Measurements from ENCODE around the gene CCDC51. TPM values are rescaled to one million over a fixed set of nuclear protein-coding genes. Genes with fewer than 3 reads are reported as not detected.

Gene CCDC51
- total RNA-seq, 1 experiment from 2014 or later, result 29.3 TPM

DNA sequence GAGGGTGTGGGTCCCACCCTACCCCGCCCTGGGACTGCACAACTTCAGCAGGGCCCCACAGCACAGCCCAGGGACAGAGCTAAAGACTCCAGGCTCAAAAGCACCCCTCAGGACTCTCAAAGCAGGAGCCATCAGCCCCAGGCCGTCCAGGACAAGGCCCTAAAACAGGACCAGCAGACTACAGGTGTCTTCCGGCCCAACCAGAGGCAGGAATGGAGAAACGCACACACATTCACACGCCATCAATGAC is 32.7 kb upstream of the CCDC51 start:
- Histone ChIP-seq H3K9me3 (ENCODE audit: control insufficient read depth in 1 of 2, insufficient read depth in 1 of 2, low read depth in 1 of 2, low read length in 2 of 2) (no peaks in the 10 kb centered on the region), H3K9me2 (ENCODE audit: insufficient read depth) (no peaks in the 10 kb centered on the region), H4K20me1 (ENCODE audit: insufficient read depth) (no peaks in the 10 kb centered on the region), H3K4me3 (replicated peaks in 1 of 2; ENCODE audit: low read depth in 1 of 2, low read length in 2 of 2) (peak overlapping the region; percentile 65 to 91), H3K4me2 (ENCODE audit: low read length) (peak overlapping the region; percentile 79), H3K27me3 (ENCODE audit: insufficient read depth, low read length) (no peaks in the 10 kb centered on the region), H3K36me3 (ENCODE audit: control insufficient read depth in 1 of 2, insufficient read depth in 2 of 2, low read length in 2 of 2) (no peaks in the 10 kb centered on the region), H3K27ac (ENCODE audit: low read depth, low read length) (peak overlapping the region; percentile 73), H3K4me1 (ENCODE audit: control insufficient read depth in 1 of 2, insufficient read depth in 2 of 2, low read length in 2 of 2) (peaks cover 20 to 34% of the 10 kb centered on the region in 2 experiments; a peak in 3 of 4 replicates), H3K9ac (ENCODE audit: low read length) (peak overlapping the region; percentile 75), H2AFZ (ENCODE audit: low read depth, low read length, poor library complexity, severe bottlenecking) (peak overlapping the region; percentile 19), H3K79me2 (ENCODE audit: insufficient read depth, low read length) (peaks cover 42% of the 10 kb centered on the region)
- intact Hi-C loops (cut with micrococcal nuclease), result loop anchor here (2.0 kb wide), 2 partner anchors 34 to 76 kb away; no protein-coding TSS in a partner anchor
- ChIA-PET CTCF (interaction anchor here (0.6 to 2.2 kb wide), 8 partner anchors 35 to 163 kb away, joined by 3 to 7 read pairs (median 4); partner anchors contain the start of gene SLC26A6), POLR2A (interaction anchor here (0.8 to 1.8 kb wide), 5 partner anchors 26 to 88 kb away, joined by 3 to 10 read pairs (median 4); partner anchors contain the start of genes ATRIP and PFKFB4), RAD21 (ENCODE audit: low non-redundant PET in 1 of 2, low total read pairs in 2 of 2, uncharacterized antibody in 2 of 2, unreplicated experiment in 2 of 2) (no interaction called here)
- BruUV-seq (replicated peaks), result TSS peak; percentile 86
- TF ChIP-seq ZNF274 (IDR thresholded peaks at IDR 0.05; ENCODE audit: low read depth, low read length), result no peak
- TF ChIP-seq, protein P1, sequence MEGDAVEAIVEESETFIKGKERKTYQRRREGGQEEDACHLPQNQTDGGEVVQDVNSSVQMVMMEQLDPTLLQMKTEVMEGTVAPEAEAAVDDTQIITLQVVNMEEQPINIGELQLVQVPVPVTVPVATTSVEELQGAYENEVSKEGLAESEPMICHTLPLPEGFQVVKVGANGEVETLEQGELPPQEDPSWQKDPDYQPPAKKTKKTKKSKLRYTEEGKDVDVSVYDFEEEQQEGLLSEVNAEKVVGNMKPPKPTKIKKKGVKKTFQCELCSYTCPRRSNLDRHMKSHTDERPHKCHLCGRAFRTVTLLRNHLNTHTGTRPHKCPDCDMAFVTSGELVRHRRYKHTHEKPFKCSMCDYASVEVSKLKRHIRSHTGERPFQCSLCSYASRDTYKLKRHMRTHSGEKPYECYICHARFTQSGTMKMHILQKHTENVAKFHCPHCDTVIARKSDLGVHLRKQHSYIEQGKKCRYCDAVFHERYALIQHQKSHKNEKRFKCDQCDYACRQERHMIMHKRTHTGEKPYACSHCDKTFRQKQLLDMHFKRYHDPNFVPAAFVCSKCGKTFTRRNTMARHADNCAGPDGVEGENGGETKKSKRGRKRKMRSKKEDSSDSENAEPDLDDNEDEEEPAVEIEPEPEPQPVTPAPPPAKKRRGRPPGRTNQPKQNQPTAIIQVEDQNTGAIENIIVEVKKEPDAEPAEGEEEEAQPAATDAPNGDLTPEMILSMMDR (IDR thresholded peaks at IDR 0.05 in 2 of 3, conservative IDR thresholded peaks at IDR 0.05 in 1 of 3; ENCODE audit: borderline replicate concordance in 1 of 3, insufficient read depth in 1 of 3, low read depth in 2 of 3, low read length in 2 of 3), result 0 out of 6 replicates have a peak, but pooled peaks of 1 of the 3 experiments have one; percentile 7
- no peak for TF ChIP-seq CEBPB (IDR thresholded peaks at IDR 0.05; ENCODE audit: low read depth)
- no peak for TF ChIP-seq MAX (IDR thresholded peaks at IDR 0.05)
- TF ChIP-seq, protein P2, sequence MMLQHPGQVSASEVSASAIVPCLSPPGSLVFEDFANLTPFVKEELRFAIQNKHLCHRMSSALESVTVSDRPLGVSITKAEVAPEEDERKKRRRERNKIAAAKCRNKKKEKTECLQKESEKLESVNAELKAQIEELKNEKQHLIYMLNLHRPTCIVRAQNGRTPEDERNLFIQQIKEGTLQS (IDR thresholded peaks at IDR 0.05), result no peak
- TF ChIP-seq ELF1 (IDR thresholded peaks at IDR 0.05; ENCODE audit: borderline replicate concordance, low read depth), result no peak
- TF ChIP-seq YY1 (IDR thresholded peaks at IDR 0.05; ENCODE audit: extremely low read depth, insufficient replicate concordance, low read depth, low read length), result no peak
- TF ChIP-seq EGR1 (IDR thresholded peaks at IDR 0.05; ENCODE audit: low read depth), result no peak
- TF ChIP-seq TCF7L2 (IDR thresholded peaks at IDR 0.05; ENCODE audit: borderline replicate concordance, extremely low read depth, insufficient read depth, insufficient read length), result no peak
- no peak for TF ChIP-seq POLR2A (IDR thresholded peaks at IDR 0.05; ENCODE audit: borderline replicate concordance, extremely low read depth, insufficient read depth, insufficient read length)
- no peak for TF ChIP-seq EZH2phosphoT487 (IDR thresholded peaks at IDR 0.05; ENCODE audit: borderline replicate concordance)
- TF ChIP-seq RAD21 (IDR thresholded peaks at IDR 0.05; ENCODE audit: low read depth), result no peak
- no peak; the same call in 1 of the 2 replicates for TF ChIP-seq POLR2AphosphoS5 (IDR thresholded peaks at IDR 0.05; ENCODE audit: low read depth, low read length)
- TF ChIP-seq SP1 (IDR thresholded peaks at IDR 0.05; ENCODE audit: low read depth), result no peak
- TF ChIP-seq JUND (IDR thresholded peaks at IDR 0.05), result no peak
- no peak for TF ChIP-seq SRF (IDR thresholded peaks at IDR 0.05; ENCODE audit: low read depth)
- peak; percentile 68; the same call in 1 of the 2 replicates for TF ChIP-seq ZFX (IDR thresholded peaks at IDR 0.05)
- peak; percentile 57 for ATAC-seq
- peak; percentile 54 for DNase-seq (ENCODE audit: low read depth, low spot score)
